ENCODE measurements around the gene CFAP43.
A peak's percentile ranks its signal among the peaks of the same experiment; 100 is the strongest.

The CFAP43 gene

DNA sequence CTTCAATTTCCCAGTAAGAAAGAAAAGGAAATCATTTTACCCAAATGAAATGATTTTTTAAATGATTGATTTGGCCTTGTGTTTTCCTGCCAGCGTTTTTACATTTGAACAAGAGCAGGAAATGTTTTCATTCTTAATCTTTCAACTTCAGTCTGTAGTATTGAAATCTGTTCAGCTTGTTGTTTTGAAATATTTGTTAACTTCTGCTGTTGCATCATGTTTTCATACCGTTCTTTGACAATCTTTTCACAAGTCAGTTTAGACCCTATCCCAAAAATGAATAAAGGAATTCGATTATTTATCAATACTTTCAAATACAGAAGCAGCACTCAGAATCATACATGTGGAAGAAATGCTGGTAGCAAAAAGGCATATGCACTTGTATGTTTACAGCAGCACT is 102.1 kb downstream of the CFAP43 start:
- DNase-seq: no peak

DNA sequence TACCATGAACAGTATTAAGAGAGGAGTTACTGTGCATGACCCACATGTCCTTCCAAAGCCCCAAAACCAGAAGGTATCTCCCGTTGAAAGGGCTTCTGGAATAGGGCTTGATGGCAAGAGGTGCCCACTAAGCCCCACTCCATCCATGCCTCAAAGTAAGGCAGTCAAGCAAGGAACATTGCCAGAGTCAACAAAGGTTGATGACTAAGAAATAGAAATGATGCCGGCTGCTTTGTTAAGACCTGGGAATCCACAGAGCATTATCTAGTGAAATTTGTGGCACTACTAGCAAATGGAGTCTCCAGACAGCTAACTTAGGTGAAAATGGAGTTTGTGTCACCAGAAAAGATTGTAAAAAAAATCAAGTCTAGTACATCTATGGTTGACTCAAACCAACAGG is 104.0 kb downstream of the CFAP43 start:
- DNase-seq: no peak

- peak; percentile 13 for DNase-seq
Measured at GRCh38 chr10:104127411-104127810, 104.8 kb downstream of the CFAP43 start.

DNA sequence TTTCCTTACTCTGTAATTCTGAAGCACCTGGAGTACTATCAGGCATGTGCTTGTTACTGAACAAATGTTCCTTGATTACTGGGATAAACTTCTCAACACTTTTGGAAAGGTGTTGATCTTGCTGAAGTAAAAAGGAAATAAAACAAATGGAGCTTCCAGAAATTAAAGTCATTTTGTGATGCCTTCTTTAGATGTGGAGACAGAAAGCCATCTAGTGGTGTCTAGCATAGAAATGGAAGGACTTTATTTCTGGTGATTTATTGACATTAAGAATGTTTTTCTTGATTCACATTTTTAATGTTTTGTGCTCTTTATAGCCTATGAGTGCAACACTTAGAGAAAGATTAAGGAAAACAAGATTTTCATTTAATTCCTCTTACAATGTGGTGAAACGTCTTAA is 108.8 kb downstream of the CFAP43 start:
- peak; percentile 28 for DNase-seq

GRCh38 chr10:104122225-104123107 is 109.7 kb downstream of the CFAP43 start:
- no peak for DNase-seq

DNA sequence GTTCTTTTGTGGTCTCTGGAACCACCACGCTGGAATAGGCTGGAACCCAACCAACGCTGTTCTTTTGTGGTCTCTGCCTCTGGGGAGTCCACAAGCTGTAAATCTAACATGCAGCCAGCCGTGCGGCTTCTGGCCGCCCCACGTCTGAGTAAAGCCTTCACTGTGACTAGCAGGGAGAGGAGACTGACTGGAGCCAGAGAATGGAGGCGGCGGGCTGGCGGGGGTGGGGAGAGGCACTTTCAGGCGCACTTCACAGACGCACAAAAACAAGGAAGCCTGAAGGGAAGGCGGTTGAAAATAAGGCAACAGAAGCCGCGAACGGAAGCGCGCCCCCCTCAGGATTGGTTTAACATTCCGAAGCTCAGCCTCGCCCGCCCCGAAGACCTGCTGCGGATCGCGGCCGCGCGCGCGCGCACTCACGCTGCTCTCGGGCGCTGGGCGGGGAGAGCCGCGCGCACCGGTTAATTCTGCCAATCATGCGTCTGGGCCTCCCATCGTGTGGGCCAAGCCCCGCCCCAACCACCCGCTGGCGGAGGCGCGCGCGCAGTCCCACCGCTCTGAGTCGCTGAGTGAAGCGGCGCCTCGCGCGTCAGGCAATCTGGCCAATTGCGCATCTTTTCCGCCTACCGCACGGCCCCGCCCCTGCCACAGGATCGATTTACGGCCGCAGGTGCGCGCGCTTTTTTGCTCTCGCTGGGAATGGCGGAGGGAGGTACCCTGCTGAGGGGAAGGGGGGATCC is 110.5 kb downstream of the CFAP43 start, which contains the start of gene SFR1:
SFR1 (plus strand) TSS at position 687 of the 740 bp plus-strand sequence; CDS start at position 700, 13 bp downstream.
- DNase-seq: peak; percentile 100

DNA sequence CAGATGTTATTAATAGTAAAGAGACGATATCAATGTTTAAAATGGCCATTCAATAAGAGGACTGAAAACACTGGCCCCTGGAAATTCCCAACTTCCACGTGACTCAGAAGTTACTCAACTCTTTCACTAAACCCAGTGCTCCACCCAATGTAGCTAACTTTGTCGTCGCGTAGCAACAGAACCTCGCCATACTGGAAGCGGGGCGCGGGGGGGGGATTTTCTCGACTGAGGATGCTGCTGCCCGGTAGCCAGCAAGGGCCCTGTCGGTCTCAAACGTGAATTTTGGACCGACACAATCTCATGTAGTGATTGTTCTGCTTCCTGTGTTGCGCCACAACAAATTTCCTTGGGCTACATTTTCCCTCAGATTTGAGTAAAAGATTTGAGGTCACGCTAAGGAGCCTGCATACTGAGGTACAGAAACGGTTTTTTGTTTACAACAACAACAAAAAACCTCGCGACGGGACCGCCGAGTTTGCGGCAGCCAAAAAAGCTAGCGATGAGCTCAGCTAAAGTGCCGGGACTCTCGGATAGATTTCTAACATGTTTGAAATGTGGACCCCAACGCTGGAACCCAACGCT is 111.2 kb downstream of the CFAP43 start:
- peak; percentile 96 for DNase-seq

GRCh38 chr10:104120512-104120902 is 111.7 kb downstream of the CFAP43 start:
- DNase-seq: no peak

DNA sequence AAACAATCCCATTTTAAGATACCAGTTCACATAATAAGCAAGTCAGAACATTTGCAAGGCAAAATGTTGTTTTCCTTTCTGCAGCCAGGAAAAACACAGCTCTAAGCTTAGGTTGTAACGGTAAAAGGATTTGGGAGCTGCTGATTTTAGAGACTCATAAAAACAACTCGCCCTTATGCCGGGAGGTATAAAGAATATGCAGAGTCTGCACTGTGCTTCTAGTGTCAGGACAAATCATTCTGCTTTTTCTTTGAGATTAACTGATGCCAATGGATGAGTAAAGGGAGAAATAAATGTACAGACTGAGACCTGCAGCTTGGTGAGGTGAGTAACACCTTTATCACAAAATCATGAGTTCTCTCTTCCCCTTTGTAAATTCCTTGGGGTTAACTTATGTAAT is 112.2 kb downstream of the CFAP43 start:
- no peak for DNase-seq

GRCh38 chr10:104117839-104118323 is 114.3 kb downstream of the CFAP43 start:
- no peak for DNase-seq

DNA sequence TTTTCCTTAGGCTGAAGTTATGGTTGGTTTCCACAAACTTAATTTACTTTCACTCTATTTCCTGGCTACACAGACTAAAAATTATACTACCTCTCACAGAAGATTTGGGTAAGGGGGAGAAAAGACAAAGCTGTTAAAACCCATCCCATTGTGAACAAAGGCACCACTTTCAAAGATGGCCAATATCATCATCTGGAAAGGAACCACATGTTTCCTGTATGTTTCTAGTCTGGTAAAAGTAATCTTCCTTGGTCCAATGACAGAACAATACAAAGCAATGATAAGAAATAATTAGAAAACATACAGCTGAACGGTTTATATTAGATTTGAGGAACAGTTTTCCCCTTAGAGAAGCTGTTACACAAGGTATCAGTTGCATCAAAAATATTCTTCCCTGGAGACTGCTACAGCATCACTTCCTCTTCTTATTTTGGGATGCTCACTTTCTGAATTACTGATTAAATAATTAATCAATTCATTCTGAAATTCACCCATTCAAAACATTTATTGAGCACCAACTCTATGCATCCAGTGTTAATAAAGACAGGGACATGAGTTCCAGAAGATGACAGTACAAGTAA is 118.7 kb downstream of the CFAP43 start:
- DNase-seq: no peak

GRCh38 chr10:104109908-104110662 is 122.1 kb downstream of the CFAP43 start:
- no peak for DNase-seq

DNA sequence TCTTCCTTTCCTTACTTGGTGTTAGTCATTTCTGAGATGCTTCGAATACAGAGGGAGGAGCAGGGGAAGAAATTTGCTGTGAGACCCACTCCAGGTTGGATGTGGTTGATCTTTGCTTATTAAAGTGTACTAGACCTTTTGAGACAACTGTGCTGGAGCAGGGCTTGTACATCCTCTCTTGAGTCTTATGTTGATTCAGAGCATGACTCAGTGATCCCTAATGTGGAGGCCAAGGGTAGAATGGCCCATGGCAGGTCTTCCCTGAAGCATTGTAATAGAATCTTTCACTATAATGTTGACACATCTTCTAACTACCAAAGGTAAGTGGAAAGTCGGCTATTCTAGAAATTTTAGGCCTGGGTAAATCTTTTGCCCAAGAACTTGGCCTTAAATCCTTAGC is 127.2 kb downstream of the CFAP43 start:
- DNase-seq: no peak

DNA sequence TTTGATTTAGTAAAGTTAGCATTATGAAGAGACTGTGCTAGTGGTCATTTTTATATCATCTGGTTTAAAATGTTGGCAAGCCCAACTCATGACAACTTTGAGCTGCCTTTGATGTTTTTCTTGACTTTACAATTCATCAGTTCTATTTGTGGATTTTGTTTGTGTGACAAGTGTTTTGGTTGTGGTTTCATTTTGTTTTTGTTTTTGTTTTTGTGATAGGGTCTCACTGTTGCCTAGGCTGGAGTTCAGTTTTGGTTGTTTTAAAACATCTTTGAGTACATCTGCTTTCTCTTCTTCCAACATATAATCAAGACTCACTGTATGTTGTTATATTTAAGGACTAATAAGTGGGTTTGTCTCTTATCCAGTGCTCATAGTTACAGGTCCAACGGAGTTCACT is 127.7 kb downstream of the CFAP43 start:
- no peak for DNase-seq

DNA sequence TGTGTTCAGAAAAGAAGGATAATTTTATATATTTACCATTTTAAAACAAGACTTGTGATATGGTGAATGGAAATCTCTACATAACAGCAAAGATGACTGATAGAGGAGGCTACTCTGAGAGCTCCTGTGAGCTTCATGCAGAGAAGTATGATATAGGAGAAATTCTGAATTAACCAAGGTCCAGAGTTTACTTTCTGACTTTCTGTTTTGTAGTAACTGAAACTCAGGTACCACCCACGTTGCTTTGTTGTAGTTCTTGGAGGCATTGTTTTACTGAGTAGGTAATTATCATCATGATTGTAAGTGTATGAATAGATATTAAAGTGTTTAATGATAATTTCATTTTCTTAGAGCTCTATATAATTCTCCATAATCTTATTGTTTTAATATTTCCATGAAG is 128.2 kb downstream of the CFAP43 start:
- DNase-seq: no peak

- no peak for DNase-seq
Measured at GRCh38 chr10:104101902-104102301, 130.3 kb downstream of the CFAP43 start.

- no peak for DNase-seq
Measured at GRCh38 chr10:104100795-104101194, 131.4 kb downstream of the CFAP43 start.

DNA sequence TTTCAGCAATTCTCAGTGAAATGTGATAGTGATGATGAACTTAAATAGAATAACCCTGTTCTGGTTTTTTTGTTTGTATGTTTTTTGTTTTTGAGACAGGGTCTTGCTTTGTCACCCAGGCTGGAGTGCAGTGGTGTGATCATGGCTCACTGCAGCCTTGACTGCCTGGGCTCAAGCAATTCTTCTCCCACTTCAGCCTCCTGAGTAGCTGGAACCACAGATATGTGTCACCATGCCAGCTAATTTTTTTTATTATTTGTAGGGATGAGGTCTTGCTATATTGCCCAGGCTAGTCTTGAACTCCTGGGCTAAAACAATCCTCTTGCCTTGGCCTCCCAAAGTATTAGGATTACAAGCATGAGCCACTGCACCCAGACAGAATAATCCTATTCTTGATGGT is 132.2 kb downstream of the CFAP43 start:
- no peak for DNase-seq

- no peak for DNase-seq
Measured at GRCh38 chr10:104099269-104099668, 132.9 kb downstream of the CFAP43 start.

DNA sequence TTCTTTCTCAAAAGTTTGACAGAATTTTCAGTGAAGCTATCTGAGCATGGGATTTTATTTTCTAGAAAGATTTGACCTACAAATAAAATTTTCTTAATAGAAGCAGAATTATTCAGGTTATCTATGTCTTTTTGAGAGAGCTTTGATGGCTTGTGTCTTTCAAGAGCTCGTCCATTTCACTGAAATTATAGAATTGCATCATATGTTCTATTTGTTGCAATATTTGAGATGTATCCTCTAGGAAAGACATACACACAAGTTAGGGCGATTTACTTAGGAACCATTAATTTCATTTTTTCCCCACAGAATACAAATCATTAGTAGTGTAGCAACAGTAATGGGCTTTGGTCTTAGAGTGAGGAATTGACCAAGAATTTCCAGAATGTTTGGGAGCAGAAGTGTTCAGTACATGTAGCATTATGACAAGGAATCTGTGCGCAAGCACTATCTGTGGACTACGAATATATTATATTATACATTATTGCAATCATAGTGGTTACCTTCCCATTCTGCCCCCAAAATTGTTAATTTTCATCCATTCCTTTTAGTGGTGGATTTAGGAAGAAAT is 133.7 kb downstream of the CFAP43 start:
- DNase-seq: no peak

DNA sequence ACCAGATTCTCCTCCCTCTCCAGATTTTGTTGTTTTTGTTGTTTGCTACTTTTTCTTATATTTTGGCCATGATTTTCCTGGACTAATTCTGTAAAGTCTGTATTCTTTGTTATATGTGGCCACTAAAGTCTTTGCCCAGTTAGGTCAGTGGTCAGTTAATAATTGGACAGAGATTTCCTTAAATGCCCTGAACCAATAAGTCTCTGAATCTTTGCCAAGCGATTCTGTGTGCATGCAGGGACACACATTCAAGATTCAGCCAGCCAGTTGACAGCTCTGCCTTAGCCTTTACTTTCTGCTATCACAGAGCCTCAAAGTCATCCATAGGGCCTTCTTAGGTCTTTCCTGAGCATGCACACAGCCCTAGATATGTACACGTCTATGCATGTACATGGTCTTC is 135.5 kb downstream of the CFAP43 start:
- DNase-seq: no peak

DNA sequence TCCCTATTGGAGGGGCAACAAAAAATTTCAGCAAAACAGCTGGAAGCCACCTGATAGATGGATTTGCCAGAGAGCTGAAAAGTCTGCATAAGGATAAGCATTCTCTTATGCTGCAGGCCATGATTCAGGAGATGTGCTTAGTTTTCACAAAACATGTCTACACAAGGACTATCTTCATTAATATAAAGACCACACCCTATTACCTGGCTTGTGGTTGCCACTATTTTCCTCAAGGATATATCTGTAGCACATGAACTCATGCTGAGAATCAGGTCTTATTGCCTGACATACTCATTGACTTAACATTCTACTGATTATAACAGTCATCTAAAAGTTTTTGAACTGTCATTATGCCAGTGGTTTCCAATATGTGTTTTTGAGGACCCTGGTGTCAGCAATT is 139.4 kb downstream of the CFAP43 start:
- no peak for DNase-seq

Measured in CD4-positive, alpha-beta T cell treated with Interleukin-12 subunit alpha and Interleukin-12 subunit beta, for 1 hour (primary cell).